ENCODE data around the gene IL17RA.

Gene IL17RA

GRCh38 chr22:17065433-17065832 lies 19.4 kb upstream of the IL17RA start:
- in situ Hi-C loops (cut with MboI; ENCODE audit: low pct_unique_long_range_greater_than_20kb, low sequenced_read_pairs, unreplicated experiment): no loop called here
- DNase-seq (ENCODE audit: low spot score): no peak
- no peak for TF ChIP-seq CTCF (IDR thresholded peaks at IDR 0.05; ENCODE audit: extremely low read depth, insufficient read depth, missing control alignments)

- in situ Hi-C loops (cut with MboI; ENCODE audit: low pct_unique_long_range_greater_than_20kb, low sequenced_read_pairs, unreplicated experiment): loop anchor here (10.0 kb wide), 1 partner anchor 432 kb away; no protein-coding TSS in a partner anchor
Measured at GRCh38 chr22:17072877-17073276, 11.9 kb upstream of the IL17RA start.

GRCh38 chr22:17074648-17075002 lies 10.2 kb upstream of the IL17RA start:
- in situ Hi-C loops (cut with MboI; ENCODE audit: low pct_unique_long_range_greater_than_20kb, low sequenced_read_pairs, unreplicated experiment): loop anchor here (10.0 kb wide), 1 partner anchor 430 kb away; no protein-coding TSS in a partner anchor
- DNase-seq (ENCODE audit: low spot score): no peak
- TF ChIP-seq CTCF (IDR thresholded peaks at IDR 0.05; ENCODE audit: extremely low read depth, insufficient read depth, missing control alignments): no peak

More at GRCh38 chr22:17072877-17073276, 11.9 kb upstream of the IL17RA start:
- TF ChIP-seq CTCF (IDR thresholded peaks at IDR 0.05; ENCODE audit: extremely low read depth, insufficient read depth, missing control alignments): no peak
- DNase-seq (ENCODE audit: low spot score): no peak

- in situ Hi-C loops (cut with MboI; ENCODE audit: low pct_unique_long_range_greater_than_20kb, low sequenced_read_pairs, unreplicated experiment): loop anchor here (10.0 kb wide), 1 partner anchor 428 kb away; no protein-coding TSS in a partner anchor
- no peak for DNase-seq (ENCODE audit: low spot score)
Measured at GRCh38 chr22:17077255-17077654, 7.5 kb upstream of the IL17RA start.

GRCh38 chr22:17079572-17079971 lies 5.2 kb upstream of the IL17RA start:
- no peak for TF ChIP-seq CTCF (IDR thresholded peaks at IDR 0.05; ENCODE audit: extremely low read depth, insufficient read depth, missing control alignments)
- in situ Hi-C loops (cut with MboI; ENCODE audit: low pct_unique_long_range_greater_than_20kb, low sequenced_read_pairs, unreplicated experiment): loop anchor here (10.0 kb wide), 1 partner anchor 425 kb away; no protein-coding TSS in a partner anchor
- no peak for DNase-seq (ENCODE audit: low spot score)

More at GRCh38 chr22:17077255-17077654, 7.5 kb upstream of the IL17RA start:
- TF ChIP-seq CTCF (IDR thresholded peaks at IDR 0.05; ENCODE audit: extremely low read depth, insufficient read depth, missing control alignments): no peak

GRCh38 chr22:17083255-17083654 lies 1.5 kb upstream of the IL17RA start:
- no peak for DNase-seq (ENCODE audit: low spot score)
- TF ChIP-seq CTCF (IDR thresholded peaks at IDR 0.05; ENCODE audit: extremely low read depth, insufficient read depth, missing control alignments): no peak
- in situ Hi-C loops (cut with MboI; ENCODE audit: low pct_unique_long_range_greater_than_20kb, low sequenced_read_pairs, unreplicated experiment): no loop called here

All from GM13977 (cell line).